Common myeloid progenitor, CD34-positive (primary cell): ENCODE results near the gene C3orf49.

Experiments used
- CTCF ChIA-PET: fragments of 350-600 bp; sonication (Branson Sonifier 250); formaldehyde crosslinking; loops from one replicate; lab custom pipeline; 2021; ENCODE audit warnings: antibody characterized with exemption; lab: Charles Lee
- POLR2A ChIA-PET: fragments of 350-600 bp; sonication (Branson Sonifier 250); formaldehyde crosslinking; loops from one replicate; lab custom pipeline; 2021; ENCODE audit warnings: antibody characterized with exemption; lab: Charles Lee
- DNase-seq, 3 donors: peaks; one replicate each; pipeline versions ENCODE4 v3.0.0 to v3.0.0-alpha.2; 2013
- H3K27ac ChIP-seq, 2 experiments: 1 replicate in 1 of 2; 2 replicates in 1 of 2; pipeline ENCODE4 v1.7.0; 2013; ENCODE audit warnings: inconsistent platforms in 2 of 2, low read length in 2 of 2, mild to moderate bottlenecking in 2 of 2, low read depth in 1 of 2, moderate library complexity in 1 of 2; ENCODE audit not compliant: severe bottlenecking in 2 of 2, insufficient read depth in 1 of 2, poor library complexity in 1 of 2
- H3K27me3 ChIP-seq, 5 experiments: replicated peaks in 2 of 5; 1 replicate in 3 of 5; 2 replicates in 2 of 5; pipeline versions ENCODE4 v1.6.1 to v1.7.0; 2013; ENCODE audit warnings: low read length in 4 of 5, mild to moderate bottlenecking in 2 of 5, moderate library complexity in 2 of 5, inconsistent platforms in 1 of 5; ENCODE audit not compliant: insufficient read depth in 5 of 5, control insufficient read depth in 4 of 5
- H3K36me3 ChIP-seq, 4 experiments: 1 replicate in 2 of 4; 2 replicates in 2 of 4; pipeline versions ENCODE4 v1.6.1 to v1.7.0; 2013; ENCODE audit warnings: low read length in 3 of 4, control low read depth in 1 of 4, mild to moderate bottlenecking in 1 of 4; ENCODE audit not compliant: control insufficient read depth in 4 of 4, insufficient read depth in 4 of 4
- H3K4me1 ChIP-seq, 4 experiments: 1 replicate in 3 of 4; 2 replicates in 1 of 4; pipeline versions ENCODE4 v1.6.1 to v1.7.1; 2013; ENCODE audit warnings: low read length in 3 of 4, mild to moderate bottlenecking in 3 of 4, control low read depth in 1 of 4, inconsistent platforms in 1 of 4, moderate library complexity in 1 of 4; ENCODE audit not compliant: control insufficient read depth in 4 of 4, insufficient read depth in 4 of 4; ENCODE audit errors: control extremely low read depth in 1 of 4
- H3K4me3 ChIP-seq, 7 experiments: 1 replicate in 4 of 7; 2 replicates in 3 of 7; pipeline versions ENCODE4 v1.5.1 to v1.7.0; 2013; ENCODE audit warnings: mild to moderate bottlenecking in 7 of 7, low read length in 6 of 7, moderate library complexity in 6 of 7, inconsistent platforms in 2 of 7, low read depth in 2 of 7, control low read depth in 1 of 7; ENCODE audit not compliant: insufficient read depth in 4 of 7, control insufficient read depth in 1 of 7; ENCODE audit errors: extremely low read depth in 1 of 7
- H3K9me3 ChIP-seq, 5 experiments: 1 replicate in 4 of 5; 2 replicates in 1 of 5; pipeline versions ENCODE4 v1.6.1 to v1.7.1; 2013; ENCODE audit warnings: low read length in 4 of 5, mild to moderate bottlenecking in 2 of 5, inconsistent platforms in 1 of 5, low read depth in 1 of 5, moderate library complexity in 1 of 5; ENCODE audit not compliant: control insufficient read depth in 4 of 5, insufficient read depth in 2 of 5; ENCODE audit errors: control extremely low read depth in 1 of 5
- WGBS: methylation state at CpG from one replicate; pipeline ENCODE4 v1.1.5; 2013; ENCODE audit not compliant: insufficient coverage; 5-methylcytosine and 5-hydroxymethylcytosine counted together

The C3orf49 gene

DNA sequence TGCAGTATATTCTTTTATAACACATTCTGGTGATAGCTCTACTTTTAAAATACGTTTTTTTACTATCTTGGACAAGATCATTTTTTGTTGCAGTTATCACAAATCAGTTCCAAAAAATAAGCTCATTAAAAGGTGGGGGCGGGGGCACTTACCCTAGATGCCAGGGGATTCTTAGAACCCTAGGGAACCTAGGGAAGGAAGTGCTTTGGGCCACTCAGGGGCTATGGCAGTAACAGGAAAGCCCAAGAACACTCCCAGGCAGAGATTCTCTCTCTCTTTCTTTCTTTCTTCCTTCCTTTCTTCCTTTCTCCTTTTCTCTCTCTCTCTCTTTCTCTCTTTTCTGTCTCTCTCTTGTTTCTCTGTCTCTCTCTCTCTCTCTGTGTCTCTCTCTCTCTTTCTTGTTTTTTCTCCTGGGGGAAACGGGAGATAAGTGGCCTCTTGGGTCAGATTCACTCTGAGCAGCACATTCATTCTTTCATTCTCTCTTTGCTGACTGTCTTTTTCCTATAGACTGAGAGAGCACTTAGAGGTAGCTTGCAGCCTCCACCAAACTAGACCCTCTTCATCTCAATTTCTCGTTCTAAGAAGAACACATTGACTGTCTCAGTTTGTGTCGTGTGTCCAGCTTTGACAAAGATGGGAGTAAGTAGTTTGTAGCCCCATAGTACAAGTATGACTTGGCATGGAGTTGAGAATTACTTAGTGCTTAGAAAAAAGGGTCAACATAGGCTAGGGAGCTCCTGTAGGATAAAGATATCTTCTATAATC, 76.5 kb downstream of the C3orf49 start:
- 100% methylated on average over 2 of the region's 5 CpGs for WGBS
- DNase-seq: no peak
- ChIA-PET POLR2A (no interaction called here), CTCF (interaction anchor here (1.3 kb wide), 1 partner anchor 83 kb away, joined by 3 read pairs; no protein-coding TSS in a partner anchor)
- Histone ChIP-seq H3K4me1 (peaks cover 0 to 8% (median 2%) of the 10 kb centered on the region in 4 experiments), H3K27me3 (no peaks in the 10 kb centered on the region), H3K27ac (no peak overlapping the region), H3K36me3 (peaks cover 3 to 36% (median 11%) of the 10 kb centered on the region in 4 experiments), H3K4me3 (no peak overlapping the region), H3K9me3 (no peaks in the 10 kb centered on the region)

- POLR2A ChIA-PET: no interaction called here
These were observed 77.4 kb downstream of the C3orf49 start for GRCh38 chr3:63896332-63897030.

More at GRCh38 chr3:63896332-63897030, 77.4 kb downstream of the C3orf49 start:
- no peak overlapping the region for H3K4me3 ChIP-seq
- no peak for DNase-seq
- CTCF ChIA-PET: interaction anchor here (1.3 kb wide), 1 partner anchor 82 kb away, joined by 3 read pairs; no protein-coding TSS in a partner anchor
- no peaks in the 10 kb centered on the region for H3K9me3 ChIP-seq
- peaks cover 3 to 36% (median 14%) of the 10 kb centered on the region in 4 experiments for H3K36me3 ChIP-seq
- peaks cover 0 to 9% (median 2%) of the 10 kb centered on the region in 4 experiments for H3K4me1 ChIP-seq
- no CpG with 5 or more reads among the region's 1 CpG for WGBS
- no peak overlapping the region for H3K27ac ChIP-seq
- no peaks in the 10 kb centered on the region for H3K27me3 ChIP-seq
